Stimulated activated naive B cell treated with anti-CD40 and anti-IgM and Interleukin-4, amounts not matched to agents 10 μg/mL and 1 μg/mL and 100 μg/mL, for 72 hours (primary cell): Measurements from ENCODE around the gene CAPN6.

ENCODE experiments used
- ATAC-seq, 2 donors: fragments of 150-1000 bp; cut with Tn5 transposase; replicated peaks; 2 replicates each; pipeline ENCODE4 v1.10.0; 2021; ENCODE audit warnings: moderate library complexity in 1 of 2
- DNase-seq: peaks from one replicate; pipeline ENCODE4 v3.0.0; 2021
- H3K27ac Mint-ChIP-seq: one replicate; pipeline ENCODE4 v1.8.0; 2022; ENCODE audit warnings: mild to moderate bottlenecking, mixed read lengths
- H3K27me3 Mint-ChIP-seq, 2 donors: one replicate each; pipeline ENCODE4 v1.8.0; 2022; ENCODE audit warnings: mixed read lengths in 2 of 2
- H3K36me3 Mint-ChIP-seq, 2 donors: one replicate each; pipeline ENCODE4 v1.8.0; 2022; ENCODE audit warnings: mixed read lengths in 2 of 2, mild to moderate bottlenecking in 1 of 2
- H3K4me1 Mint-ChIP-seq, 2 donors: one replicate each; pipeline ENCODE4 v1.8.0; 2022; ENCODE audit warnings: mixed read lengths in 2 of 2, mild to moderate bottlenecking in 1 of 2
- H3K4me3 Mint-ChIP-seq, 2 donors: one replicate each; pipeline ENCODE4 v1.8.0; 2022; ENCODE audit warnings: mild to moderate bottlenecking in 2 of 2, mixed read lengths in 2 of 2, moderate library complexity in 1 of 2
- H3K9me3 Mint-ChIP-seq, 2 donors: one replicate each; pipeline ENCODE4 v1.8.0; 2022; ENCODE audit warnings: mixed read lengths in 2 of 2, mild to moderate bottlenecking in 1 of 2

CAPN6 gene, protein sequence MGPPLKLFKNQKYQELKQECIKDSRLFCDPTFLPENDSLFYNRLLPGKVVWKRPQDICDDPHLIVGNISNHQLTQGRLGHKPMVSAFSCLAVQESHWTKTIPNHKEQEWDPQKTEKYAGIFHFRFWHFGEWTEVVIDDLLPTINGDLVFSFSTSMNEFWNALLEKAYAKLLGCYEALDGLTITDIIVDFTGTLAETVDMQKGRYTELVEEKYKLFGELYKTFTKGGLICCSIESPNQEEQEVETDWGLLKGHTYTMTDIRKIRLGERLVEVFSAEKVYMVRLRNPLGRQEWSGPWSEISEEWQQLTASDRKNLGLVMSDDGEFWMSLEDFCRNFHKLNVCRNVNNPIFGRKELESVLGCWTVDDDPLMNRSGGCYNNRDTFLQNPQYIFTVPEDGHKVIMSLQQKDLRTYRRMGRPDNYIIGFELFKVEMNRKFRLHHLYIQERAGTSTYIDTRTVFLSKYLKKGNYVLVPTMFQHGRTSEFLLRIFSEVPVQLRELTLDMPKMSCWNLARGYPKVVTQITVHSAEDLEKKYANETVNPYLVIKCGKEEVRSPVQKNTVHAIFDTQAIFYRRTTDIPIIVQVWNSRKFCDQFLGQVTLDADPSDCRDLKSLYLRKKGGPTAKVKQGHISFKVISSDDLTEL

DNA sequence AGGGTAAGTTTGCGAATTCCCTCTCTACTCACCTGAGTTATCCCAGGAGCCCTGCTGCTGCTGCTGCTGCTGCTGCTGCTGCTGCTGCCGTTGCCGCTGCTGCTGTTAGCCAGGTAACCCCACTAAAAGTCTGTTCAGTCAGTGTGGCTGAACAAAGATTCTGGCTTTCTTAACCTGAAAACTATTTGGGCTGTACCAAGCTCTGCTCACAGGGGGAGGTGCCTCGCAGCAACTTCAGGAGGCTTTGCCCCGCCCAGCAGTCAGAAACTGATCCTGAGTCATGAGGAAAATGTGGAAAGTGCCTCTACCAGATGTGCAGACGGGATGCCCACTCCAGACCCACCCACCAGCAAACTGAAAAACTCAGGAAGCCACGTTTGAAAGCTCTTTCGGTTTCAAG is at the start of gene CAPN6:
CAPN6 (minus strand) TSS at position 145 of the 400 bp plus-strand sequence. CDS start 6,547 bp downstream, outside the sequence.
- Mint-ChIP-seq H3K36me3 (no peaks in the 10 kb centered on the region), H3K4me3 (no peak within 1 kb of the TSS), H3K9me3 (no peaks in the 10 kb centered on the region), H3K27ac (no peak within 1 kb of the TSS), H3K27me3 (peaks cover 0 to 5% of the 10 kb centered on the region in 2 donors), H3K4me1 (no peaks in the 10 kb centered on the region)
- no peak for ATAC-seq
- DNase-seq, result no peak

DNA sequence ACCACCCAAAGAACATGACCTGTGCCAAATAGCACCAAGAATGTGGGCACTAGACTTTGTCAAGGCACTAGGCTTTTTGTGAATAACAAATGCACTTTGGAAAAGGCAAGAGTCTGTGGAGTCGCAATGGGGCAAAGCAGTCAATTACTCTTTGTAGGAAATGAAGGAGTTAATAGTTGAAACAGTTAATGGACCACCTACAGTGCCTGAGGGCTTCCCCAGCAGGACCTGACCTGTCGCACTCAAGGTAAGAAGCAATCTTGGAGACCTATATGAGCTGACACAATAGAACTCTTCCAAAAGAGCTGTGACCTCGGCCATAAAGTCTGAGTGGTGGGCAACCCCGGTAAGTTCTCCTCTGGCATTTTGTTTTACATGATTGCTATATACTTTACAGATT is 49.2 kb upstream of the CAPN6 start:
- Mint-ChIP-seq H3K9me3 (peaks cover 0 to 1% of the 10 kb centered on the region in 2 donors), H3K27ac (no peak overlapping the region), H3K27me3 (no peaks in the 10 kb centered on the region), H3K4me1 (no peaks in the 10 kb centered on the region), H3K36me3 (no peaks in the 10 kb centered on the region), H3K4me3 (no peak overlapping the region)
- DNase-seq, result no peak
- ATAC-seq, result no peak

DNA sequence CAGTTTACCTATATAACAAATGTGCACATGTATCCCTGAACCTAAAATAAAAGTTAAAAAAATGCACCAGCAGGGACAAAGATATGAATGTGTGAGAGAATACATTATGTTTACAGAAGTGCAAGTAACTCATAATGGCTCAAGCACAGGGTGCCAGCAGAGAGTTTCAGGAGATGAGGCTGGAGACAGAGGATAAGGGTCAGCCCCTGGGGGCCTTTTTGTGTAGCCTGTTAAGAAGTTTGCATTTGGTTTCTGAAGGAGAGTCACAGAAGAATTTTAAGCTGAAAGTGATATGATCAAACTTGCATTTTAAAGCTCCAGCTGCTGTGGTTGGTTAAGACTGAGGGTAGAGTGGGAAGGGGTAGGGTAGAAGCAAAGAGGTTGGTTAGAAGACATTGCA is 48.6 kb upstream of the CAPN6 start:
- ATAC-seq (no peak), DNase-seq (no peak)
- Mint-ChIP-seq H3K9me3 (peaks cover 0 to 3% of the 10 kb centered on the region in 2 donors), H3K4me1 (no peaks in the 10 kb centered on the region), H3K4me3 (no peak overlapping the region), H3K27ac (no peak overlapping the region), H3K27me3 (no peaks in the 10 kb centered on the region), H3K36me3 (no peaks in the 10 kb centered on the region)

DNA sequence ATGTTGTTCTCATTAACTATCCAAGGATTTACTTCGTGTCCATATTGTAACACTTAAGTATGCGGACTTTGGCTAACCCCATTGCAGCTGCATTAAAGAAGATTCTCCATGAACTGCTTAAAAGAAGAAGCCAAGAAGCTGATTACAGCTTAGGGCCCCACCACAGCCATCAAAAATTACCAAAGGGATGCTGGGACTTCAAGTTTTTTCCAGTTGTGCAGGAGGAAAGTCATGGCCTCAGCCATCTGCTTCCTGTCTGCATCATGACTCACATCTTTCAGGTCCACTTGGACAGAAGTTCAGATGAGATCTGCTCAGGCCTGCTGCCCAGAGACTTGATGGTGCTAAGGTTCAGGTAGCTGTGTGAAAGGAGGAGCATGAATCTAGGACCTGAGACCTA is 38.8 kb upstream of the CAPN6 start:
- DNase-seq (no peak), ATAC-seq (no peak)
- Mint-ChIP-seq H3K27ac (no peak overlapping the region), H3K4me3 (no peak overlapping the region), H3K27me3 (peaks cover 0 to 4% of the 10 kb centered on the region in 2 donors), H3K4me1 (no peaks in the 10 kb centered on the region), H3K36me3 (no peaks in the 10 kb centered on the region), H3K9me3 (peaks cover 2 to 4% of the 10 kb centered on the region in 2 donors)

DNA sequence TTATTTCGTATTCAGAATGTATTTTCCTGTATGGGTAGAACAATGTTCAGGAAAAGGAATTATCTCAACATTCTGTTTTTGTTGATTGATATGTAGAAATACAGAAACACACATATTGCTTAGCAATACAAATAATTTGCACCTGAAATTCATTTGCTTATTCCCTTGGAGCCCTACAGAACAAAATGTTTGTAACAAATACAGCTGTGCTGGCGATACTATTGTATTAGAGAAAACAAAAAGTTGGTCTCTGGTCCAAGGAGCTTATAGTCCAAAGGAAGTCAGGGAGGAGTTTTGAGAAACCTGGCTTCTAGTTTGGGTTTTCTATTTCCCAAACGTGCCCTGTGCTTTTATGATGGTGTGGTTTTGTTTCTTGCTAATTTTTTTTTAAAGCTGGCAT is 37.8 kb upstream of the CAPN6 start:
- H3K4me3 Mint-ChIP-seq, result no peak overlapping the region
- no peak for DNase-seq
- peaks cover 0 to under 1% of the 10 kb centered on the region in 2 donors for H3K27me3 Mint-ChIP-seq
- peaks cover 0 to under 1% of the 10 kb centered on the region in 2 donors for H3K9me3 Mint-ChIP-seq
- no peak overlapping the region for H3K27ac Mint-ChIP-seq
- ATAC-seq, result no peak
- no peaks in the 10 kb centered on the region for H3K36me3 Mint-ChIP-seq
- no peaks in the 10 kb centered on the region for H3K4me1 Mint-ChIP-seq

DNA sequence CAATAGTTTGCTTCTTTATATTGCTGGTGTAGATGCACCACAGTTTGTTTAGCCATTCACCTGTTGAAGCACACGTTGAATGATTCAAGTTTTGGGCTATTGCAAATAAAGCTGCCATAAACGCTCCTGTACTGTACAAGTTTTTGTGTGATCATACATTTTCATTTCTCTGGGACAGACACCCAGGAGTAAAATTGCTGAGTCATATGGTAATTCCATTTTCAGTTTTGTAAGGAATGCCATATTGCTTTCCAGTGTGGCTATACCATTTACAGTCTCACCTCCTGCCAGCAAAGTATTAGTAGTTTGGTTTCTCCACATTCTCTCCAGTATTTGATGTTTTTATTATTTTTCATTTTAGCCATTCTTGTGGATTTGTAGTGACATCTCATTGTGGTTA is 32.0 kb upstream of the CAPN6 start:
- Mint-ChIP-seq H3K36me3 (no peaks in the 10 kb centered on the region), H3K27ac (no peak overlapping the region), H3K4me3 (no peak overlapping the region), H3K27me3 (no peaks in the 10 kb centered on the region), H3K9me3 (no peaks in the 10 kb centered on the region), H3K4me1 (no peaks in the 10 kb centered on the region)
- DNase-seq, result no peak
- no peak for ATAC-seq

DNA sequence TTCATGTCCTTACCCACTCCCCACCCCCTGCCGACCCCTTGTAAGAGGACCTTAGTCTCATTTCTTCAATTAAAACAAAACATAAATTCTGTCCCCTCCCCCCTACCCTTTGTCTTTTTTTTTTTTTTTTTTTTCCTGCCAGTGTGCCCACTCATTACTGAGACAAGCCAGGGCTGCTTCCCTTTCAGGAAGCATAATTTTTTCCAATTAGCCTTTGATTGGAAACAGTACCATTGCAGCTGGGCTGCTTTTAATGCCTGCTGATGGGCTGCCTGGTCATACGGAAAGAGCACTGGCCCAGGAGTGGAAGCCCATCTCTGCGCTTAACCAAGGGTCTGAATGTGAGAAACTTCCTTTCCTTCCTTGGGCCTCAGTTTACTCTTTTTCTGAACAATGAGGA is 18.6 kb upstream of the CAPN6 start:
- H3K4me1 Mint-ChIP-seq, result no peaks in the 10 kb centered on the region
- H3K27ac Mint-ChIP-seq, result no peak overlapping the region
- DNase-seq (no peak), ATAC-seq (no peak)
- H3K9me3 Mint-ChIP-seq, result peaks cover 0 to 8% of the 10 kb centered on the region in 2 donors
- H3K27me3 Mint-ChIP-seq, result peaks cover 0 to 8% of the 10 kb centered on the region in 2 donors
- H3K36me3 Mint-ChIP-seq, result no peaks in the 10 kb centered on the region
- no peak overlapping the region for H3K4me3 Mint-ChIP-seq

DNA sequence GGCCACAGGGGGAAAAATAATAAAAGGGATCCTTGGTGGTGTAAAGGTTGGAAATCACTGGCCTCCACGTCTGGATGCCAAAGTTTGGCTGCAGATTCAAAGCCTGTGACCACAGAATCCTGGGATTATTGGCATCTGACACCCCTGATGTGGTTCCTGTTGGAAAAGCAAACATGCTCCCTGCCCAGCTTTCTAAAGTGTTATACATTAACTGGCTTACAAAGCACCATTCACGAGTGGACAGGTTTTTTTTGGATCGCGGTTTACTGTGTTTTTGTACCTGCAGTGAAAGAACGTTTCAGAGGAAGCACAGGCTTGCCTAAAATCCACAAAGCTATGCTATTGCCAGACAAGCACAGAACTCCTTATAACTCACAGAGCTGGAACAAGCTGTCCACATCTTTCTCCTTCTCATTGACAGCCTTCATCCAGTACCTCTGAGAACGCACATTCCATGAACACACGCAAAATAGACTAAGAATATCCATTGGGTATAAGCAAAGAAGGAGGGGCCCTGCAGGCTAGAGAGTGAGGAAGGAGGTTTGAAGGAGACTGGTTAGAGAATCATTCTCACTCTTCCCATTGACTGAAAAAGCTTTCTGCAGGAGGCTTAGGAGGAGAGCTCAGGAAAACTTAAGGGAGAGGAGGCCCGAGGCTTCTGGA is 14.5 kb upstream of the CAPN6 start:
- no peaks in the 10 kb centered on the region for H3K36me3 Mint-ChIP-seq
- no peaks in the 10 kb centered on the region for H3K4me1 Mint-ChIP-seq
- H3K4me3 Mint-ChIP-seq, result no peak overlapping the region
- H3K27ac Mint-ChIP-seq, result no peak overlapping the region
- ATAC-seq, result no peak
- peaks cover 2 to 8% of the 10 kb centered on the region in 2 donors for H3K9me3 Mint-ChIP-seq
- H3K27me3 Mint-ChIP-seq, result no peaks in the 10 kb centered on the region
- no peak for DNase-seq

DNA sequence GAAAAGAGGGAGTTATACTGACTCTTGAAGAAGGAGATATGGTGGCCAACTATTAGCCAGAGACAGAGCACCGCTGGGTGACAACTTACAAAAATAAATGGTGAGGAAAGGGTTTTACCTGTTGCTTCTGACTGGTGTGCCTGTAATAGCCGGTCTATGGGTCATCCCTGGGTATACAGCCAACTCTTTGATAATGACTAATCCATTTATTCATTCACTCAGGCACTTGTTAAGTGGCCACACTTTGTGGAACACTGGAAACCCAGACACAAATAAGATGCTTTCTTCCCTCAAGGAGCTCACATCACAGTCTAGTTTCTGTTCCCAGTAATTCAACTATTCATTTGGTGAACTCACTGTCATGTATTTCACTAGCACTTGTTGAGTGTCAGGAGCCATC is 13.2 kb upstream of the CAPN6 start:
- DNase-seq (no peak), ATAC-seq (no peak)
- Mint-ChIP-seq H3K9me3 (peaks cover 2 to 8% of the 10 kb centered on the region in 2 donors), H3K27ac (no peak overlapping the region), H3K36me3 (no peaks in the 10 kb centered on the region), H3K27me3 (no peaks in the 10 kb centered on the region), H3K4me1 (no peaks in the 10 kb centered on the region), H3K4me3 (no peak overlapping the region)

DNA sequence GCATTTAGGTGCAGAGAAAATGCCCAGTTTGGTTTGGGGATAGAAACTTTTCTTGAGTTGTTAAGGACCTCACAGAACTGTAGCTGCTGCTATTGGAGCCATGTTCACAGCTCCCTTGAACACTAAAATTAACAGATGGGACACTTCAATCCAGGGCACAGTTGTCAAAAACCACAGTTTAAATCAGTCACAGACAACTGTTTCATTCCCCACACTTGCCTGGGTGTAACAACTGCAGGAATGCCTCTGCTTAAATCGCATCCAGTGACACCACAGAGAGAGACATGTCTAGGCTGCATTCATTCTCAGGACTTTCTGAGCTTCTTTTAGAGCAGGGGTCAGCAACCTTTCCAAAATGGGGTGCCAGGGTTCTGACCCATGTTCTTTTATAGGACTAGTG is 12.7 kb upstream of the CAPN6 start:
- no peaks in the 10 kb centered on the region for H3K36me3 Mint-ChIP-seq
- ATAC-seq, result no peak
- no peaks in the 10 kb centered on the region for H3K4me1 Mint-ChIP-seq
- no peaks in the 10 kb centered on the region for H3K27me3 Mint-ChIP-seq
- H3K27ac Mint-ChIP-seq, result no peak overlapping the region
- H3K9me3 Mint-ChIP-seq, result peaks cover 2 to 8% of the 10 kb centered on the region in 2 donors
- DNase-seq, result no peak
- H3K4me3 Mint-ChIP-seq, result no peak overlapping the region

DNA sequence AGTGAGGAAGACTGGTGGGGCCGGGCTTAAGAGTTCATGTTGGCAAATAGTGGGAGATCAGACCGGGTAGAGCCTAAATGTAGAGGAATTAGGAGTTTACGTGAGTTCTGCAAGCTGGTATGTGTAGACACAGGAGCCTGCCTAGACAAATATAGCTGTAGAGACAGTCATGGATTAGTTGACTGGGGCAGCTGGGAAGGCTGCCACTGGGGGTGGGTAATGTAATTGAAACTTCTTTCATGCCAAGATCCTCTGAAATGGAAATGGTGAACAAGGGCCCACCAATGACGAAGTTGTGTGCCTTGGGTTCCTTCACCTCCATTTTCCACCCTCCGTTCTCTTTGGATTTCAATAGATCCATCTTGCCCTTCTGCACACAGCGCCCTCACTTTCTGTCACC is 11.9 kb upstream of the CAPN6 start:
- DNase-seq (no peak), ATAC-seq (no peak)
- Mint-ChIP-seq H3K9me3 (peaks cover 2 to 4% of the 10 kb centered on the region in 2 donors), H3K4me3 (no peak overlapping the region), H3K27ac (no peak overlapping the region), H3K27me3 (no peaks in the 10 kb centered on the region), H3K36me3 (no peaks in the 10 kb centered on the region), H3K4me1 (no peaks in the 10 kb centered on the region)

DNA sequence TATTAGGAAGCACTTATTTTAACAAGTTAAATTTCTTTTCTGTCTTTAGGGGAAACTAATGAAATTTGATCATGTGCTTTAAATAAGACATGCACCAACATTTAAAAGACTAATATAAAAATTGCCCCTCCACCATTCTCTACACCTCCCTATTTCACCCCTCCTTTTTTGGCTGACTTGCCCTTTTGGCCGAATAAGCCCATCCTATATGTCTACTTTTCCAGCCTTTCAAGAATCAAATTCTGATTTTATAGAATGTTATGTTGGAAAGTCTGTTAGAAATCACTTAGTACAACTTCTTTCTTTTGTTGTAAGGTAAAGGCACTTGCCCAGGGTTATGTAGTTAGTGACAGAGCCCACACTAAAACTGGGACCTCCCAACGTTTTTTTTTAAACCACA is 1.8 kb downstream of the CAPN6 start:
- Mint-ChIP-seq H3K4me1 (no peaks in the 10 kb centered on the region), H3K27ac (no peak overlapping the region), H3K27me3 (no peaks in the 10 kb centered on the region), H3K4me3 (no peak overlapping the region), H3K9me3 (no peaks in the 10 kb centered on the region), H3K36me3 (no peaks in the 10 kb centered on the region)
- no peak for ATAC-seq
- no peak for DNase-seq

DNA sequence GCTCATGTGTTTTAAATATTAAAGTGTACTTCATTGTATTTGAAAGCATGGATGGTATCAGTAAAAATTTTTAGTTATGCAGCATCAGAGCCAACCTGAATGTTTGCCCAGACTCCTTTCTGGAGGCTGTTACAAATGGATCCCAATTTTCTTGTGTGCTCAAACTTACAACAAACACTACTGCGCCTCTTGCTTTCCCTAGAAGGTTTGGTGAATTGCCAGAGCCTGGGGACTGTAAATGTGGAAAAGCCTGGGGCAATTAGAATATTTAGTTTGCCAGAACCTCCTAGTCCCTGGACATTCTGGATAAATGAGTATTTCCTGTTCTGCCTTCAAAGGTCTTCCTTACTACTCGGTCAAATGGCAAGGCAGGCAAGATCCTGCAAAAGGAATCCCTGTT is 4.8 kb downstream of the CAPN6 start:
- no peaks in the 10 kb centered on the region for H3K4me1 Mint-ChIP-seq
- H3K4me3 Mint-ChIP-seq, result no peak overlapping the region
- no peak overlapping the region for H3K27ac Mint-ChIP-seq
- DNase-seq, result no peak
- no peaks in the 10 kb centered on the region for H3K36me3 Mint-ChIP-seq
- peaks cover 0 to 6% of the 10 kb centered on the region in 2 donors for H3K27me3 Mint-ChIP-seq
- no peaks in the 10 kb centered on the region for H3K9me3 Mint-ChIP-seq
- no peak for ATAC-seq

DNA sequence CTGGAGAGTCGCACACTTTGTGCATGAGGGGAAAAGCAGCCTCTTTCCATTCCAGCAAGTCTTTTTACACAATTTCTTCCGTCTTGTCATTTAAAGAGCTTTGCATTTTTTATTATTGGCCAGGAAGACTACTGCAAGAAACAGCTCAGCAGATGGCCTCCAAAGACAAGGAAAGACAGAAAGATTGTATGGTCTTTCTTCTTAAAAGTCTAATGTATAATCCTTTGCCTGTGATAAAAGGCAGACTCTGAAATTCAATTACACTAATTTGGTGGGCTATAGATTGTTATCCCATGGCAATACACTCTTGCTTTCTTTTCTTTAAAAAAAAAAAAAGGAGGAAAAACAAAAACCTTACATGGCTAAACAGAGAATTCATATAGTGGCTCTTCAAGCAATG is 5.9 kb downstream of the CAPN6 start:
- no peak for ATAC-seq
- no peak for DNase-seq
- no peak overlapping the region for H3K27ac Mint-ChIP-seq
- H3K4me3 Mint-ChIP-seq, result no peak overlapping the region
- H3K4me1 Mint-ChIP-seq, result no peaks in the 10 kb centered on the region
- peaks cover 0 to 6% of the 10 kb centered on the region in 2 donors for H3K27me3 Mint-ChIP-seq
- H3K9me3 Mint-ChIP-seq, result no peaks in the 10 kb centered on the region
- H3K36me3 Mint-ChIP-seq, result no peaks in the 10 kb centered on the region

DNA sequence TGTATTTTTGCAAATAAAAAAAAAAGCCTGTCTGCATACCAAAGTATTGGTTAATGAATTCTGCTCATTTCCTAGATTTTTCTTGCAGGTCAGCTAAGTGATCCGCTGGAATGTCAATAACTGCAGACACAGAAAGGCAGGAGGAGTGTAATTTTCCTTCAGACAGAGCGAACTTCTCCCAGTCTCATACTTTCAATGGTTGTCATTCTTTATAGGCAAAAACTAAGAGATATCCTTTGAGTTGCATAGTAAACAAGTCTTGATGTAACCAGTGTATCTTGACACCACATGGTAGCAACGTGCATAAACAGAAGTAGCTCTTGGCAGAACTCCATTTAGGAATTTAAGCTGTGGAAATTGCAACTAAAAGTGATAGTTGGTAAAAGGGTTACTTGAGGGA is 8.2 kb downstream of the CAPN6 start:
- H3K27me3 Mint-ChIP-seq, result peaks cover 0 to 10% of the 10 kb centered on the region in 2 donors
- no peaks in the 10 kb centered on the region for H3K4me1 Mint-ChIP-seq
- no peak overlapping the region for H3K27ac Mint-ChIP-seq

More for the DNA sequence above, 8.2 kb downstream of the CAPN6 start:
- Mint-ChIP-seq H3K9me3 (no peaks in the 10 kb centered on the region), H3K36me3 (no peaks in the 10 kb centered on the region), H3K4me3 (no peak overlapping the region)
- DNase-seq (no peak), ATAC-seq (no peak)
